Progenitor cell of endocrine pancreas (in vitro differentiated cells): ENCODE measurements around the gene NISCH. TPM values are rescaled to one million over a fixed set of nuclear protein-coding genes. Genes with fewer than 3 reads are reported as not detected.

ENCODE experiments used
- DNase-seq: peaks from one replicate; pipeline ENCODE4 v3.0.0; 2021; ENCODE audit warnings: low spot score; ENCODE audit not compliant: unreplicated experiment
- H3K27ac Mint-ChIP-seq: 2 replicates; pipeline ENCODE4 v1.8.0; 2021; ENCODE audit warnings: mild to moderate bottlenecking, moderate library complexity, mixed read lengths
- H3K27me3 Mint-ChIP-seq: 2 replicates; pipeline ENCODE4 v1.8.0; 2021; ENCODE audit warnings: mixed read lengths
- H3K36me3 Mint-ChIP-seq: 2 replicates; pipeline ENCODE4 v1.8.0; 2022; ENCODE audit warnings: mixed read lengths; ENCODE audit not compliant: insufficient read depth
- H3K4me1 Mint-ChIP-seq: 2 replicates; pipeline ENCODE4 v1.8.0; 2021; ENCODE audit warnings: low read depth, mixed read lengths
- H3K4me3 Mint-ChIP-seq: 2 replicates; pipeline ENCODE4 v1.8.0; 2021; ENCODE audit warnings: low read depth, mild to moderate bottlenecking, moderate library complexity, mixed read lengths
- H3K9me3 Mint-ChIP-seq: 2 replicates; pipeline ENCODE4 v1.8.0; 2021; ENCODE audit warnings: low read depth, mixed read lengths
- total RNA-seq: library from RNA; stranded (reverse); gene quantifications from 2 replicates; pipeline ENCODE4 v1.2.1, GENCODE V29; 2021
- TF ChIP-seq, protein P1 (sequence below): fragments of 200-600 bp; sonication (generic); IDR thresholded peaks from one replicate; pipeline ENCODE4 v1.5.0; 2021; ENCODE audit warnings: antibody characterized with exemption, mild to moderate bottlenecking; ENCODE audit not compliant: unreplicated experiment

The NISCH gene
- total RNA-seq, 1 donor from 2014 or later: 214 TPM

GRCh38 chr3:52456169-52456799, 880 bp downstream of the NISCH start:
- Mint-ChIP-seq H3K27me3 (no peaks in the 10 kb centered on the region), H3K4me3 (peak overlapping the region; percentile 96), H3K36me3 (peaks cover 11% of the 10 kb centered on the region), H3K4me1 (peaks cover 29% of the 10 kb centered on the region), H3K9me3 (no peaks in the 10 kb centered on the region), H3K27ac (peak overlapping the region; percentile 91)
- no peak for DNase-seq
- TF ChIP-seq, protein P1, sequence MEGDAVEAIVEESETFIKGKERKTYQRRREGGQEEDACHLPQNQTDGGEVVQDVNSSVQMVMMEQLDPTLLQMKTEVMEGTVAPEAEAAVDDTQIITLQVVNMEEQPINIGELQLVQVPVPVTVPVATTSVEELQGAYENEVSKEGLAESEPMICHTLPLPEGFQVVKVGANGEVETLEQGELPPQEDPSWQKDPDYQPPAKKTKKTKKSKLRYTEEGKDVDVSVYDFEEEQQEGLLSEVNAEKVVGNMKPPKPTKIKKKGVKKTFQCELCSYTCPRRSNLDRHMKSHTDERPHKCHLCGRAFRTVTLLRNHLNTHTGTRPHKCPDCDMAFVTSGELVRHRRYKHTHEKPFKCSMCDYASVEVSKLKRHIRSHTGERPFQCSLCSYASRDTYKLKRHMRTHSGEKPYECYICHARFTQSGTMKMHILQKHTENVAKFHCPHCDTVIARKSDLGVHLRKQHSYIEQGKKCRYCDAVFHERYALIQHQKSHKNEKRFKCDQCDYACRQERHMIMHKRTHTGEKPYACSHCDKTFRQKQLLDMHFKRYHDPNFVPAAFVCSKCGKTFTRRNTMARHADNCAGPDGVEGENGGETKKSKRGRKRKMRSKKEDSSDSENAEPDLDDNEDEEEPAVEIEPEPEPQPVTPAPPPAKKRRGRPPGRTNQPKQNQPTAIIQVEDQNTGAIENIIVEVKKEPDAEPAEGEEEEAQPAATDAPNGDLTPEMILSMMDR: no peak

DNA sequence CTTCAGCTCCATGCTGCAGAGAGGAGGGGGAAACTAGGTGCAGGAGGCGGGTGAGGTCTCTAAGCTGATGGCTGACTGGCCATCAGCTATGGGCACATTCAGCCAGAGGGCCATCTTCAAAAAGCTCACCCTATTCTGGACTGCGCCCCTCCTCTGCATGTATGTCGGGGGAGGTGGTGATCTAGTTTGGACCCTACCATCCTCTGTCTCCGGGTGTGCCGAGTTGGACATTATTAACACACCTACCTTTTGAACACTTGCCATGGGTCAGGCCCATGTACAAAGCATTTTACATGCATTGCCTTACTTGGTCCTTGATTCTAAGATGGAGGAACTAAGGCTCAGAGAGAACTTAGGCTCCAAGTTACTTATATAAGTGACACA, 1.4 kb downstream of the NISCH start:
- H3K9me3 Mint-ChIP-seq: no peaks in the 10 kb centered on the region
- peak overlapping the region; percentile 96 for H3K4me3 Mint-ChIP-seq
- no peaks in the 10 kb centered on the region for H3K27me3 Mint-ChIP-seq
- H3K27ac Mint-ChIP-seq: peak overlapping the region; percentile 91
- TF ChIP-seq, protein P1: no peak
- H3K4me1 Mint-ChIP-seq: peaks cover 29% of the 10 kb centered on the region
- peaks cover 11% of the 10 kb centered on the region for H3K36me3 Mint-ChIP-seq
- DNase-seq: no peak

GRCh38 chr3:52458031-52458760, 2.8 kb downstream of the NISCH start:
- no peak for DNase-seq
- Mint-ChIP-seq H3K36me3 (peaks cover 14% of the 10 kb centered on the region), H3K27ac (no peak overlapping the region), H3K4me1 (peaks cover 29% of the 10 kb centered on the region), H3K27me3 (no peaks in the 10 kb centered on the region), H3K4me3 (no peak overlapping the region), H3K9me3 (no peaks in the 10 kb centered on the region)
- TF ChIP-seq, protein P1: no peak

DNA sequence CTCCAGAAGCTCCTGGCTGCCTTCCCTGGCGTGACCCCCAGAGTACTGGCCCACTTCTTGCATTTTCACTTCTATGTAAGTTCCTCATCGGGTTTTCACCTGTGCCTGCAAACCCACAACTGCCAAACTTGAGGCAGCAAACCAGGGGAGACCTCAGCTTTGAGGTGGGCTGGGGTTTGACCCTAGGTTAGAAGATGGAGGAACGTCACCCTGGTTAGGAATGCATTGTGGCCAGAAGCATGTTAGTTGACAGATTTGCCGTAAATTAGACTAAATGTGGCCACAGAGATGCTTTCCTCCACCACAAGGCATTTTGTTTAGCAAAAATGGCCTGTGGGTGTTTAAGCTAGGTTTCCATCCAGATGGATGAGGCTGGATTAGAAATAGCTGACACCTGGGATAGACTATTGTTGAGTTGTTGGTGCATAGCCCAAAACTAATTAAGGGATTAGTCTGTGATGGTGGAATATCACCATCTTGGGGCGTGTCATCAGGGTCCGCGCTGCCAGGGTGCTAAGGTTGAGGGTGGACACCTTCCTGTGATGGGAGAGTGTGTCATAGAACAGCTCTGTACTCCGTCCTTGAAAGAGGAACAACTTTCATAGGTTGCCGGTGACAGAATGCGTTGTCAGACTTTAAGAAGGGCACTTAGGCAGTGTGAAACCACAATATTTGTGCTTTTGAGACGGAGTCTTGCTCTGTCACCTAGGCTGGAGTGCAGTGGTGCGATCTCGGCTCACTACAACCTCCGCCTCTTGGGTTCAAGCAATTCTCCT, 3.6 kb downstream of the NISCH start:
- no peak overlapping the region for H3K4me3 Mint-ChIP-seq
- H3K27me3 Mint-ChIP-seq: no peaks in the 10 kb centered on the region
- H3K9me3 Mint-ChIP-seq: no peaks in the 10 kb centered on the region
- no peak for DNase-seq
- peaks cover 24% of the 10 kb centered on the region for H3K4me1 Mint-ChIP-seq
- no peak overlapping the region for H3K27ac Mint-ChIP-seq
- TF ChIP-seq, protein P1: no peak
- H3K36me3 Mint-ChIP-seq: peaks cover 16% of the 10 kb centered on the region

GRCh38 chr3:52461874-52462273, 6.5 kb downstream of the NISCH start:
- Mint-ChIP-seq H3K9me3 (no peaks in the 10 kb centered on the region), H3K4me1 (peaks cover 9% of the 10 kb centered on the region), H3K4me3 (no peak overlapping the region), H3K36me3 (peaks cover 20% of the 10 kb centered on the region), H3K27ac (no peak overlapping the region), H3K27me3 (no peaks in the 10 kb centered on the region)
- TF ChIP-seq, protein P1: no peak
- DNase-seq: no peak
